ENCODE results near the gene CST7.
"Not testable (repeated sequence)": the region's sequence is repeated elsewhere in the genome, so short reads cannot be mapped to it uniquely, and the experiment has no call there.

The CST7 gene

DNA sequence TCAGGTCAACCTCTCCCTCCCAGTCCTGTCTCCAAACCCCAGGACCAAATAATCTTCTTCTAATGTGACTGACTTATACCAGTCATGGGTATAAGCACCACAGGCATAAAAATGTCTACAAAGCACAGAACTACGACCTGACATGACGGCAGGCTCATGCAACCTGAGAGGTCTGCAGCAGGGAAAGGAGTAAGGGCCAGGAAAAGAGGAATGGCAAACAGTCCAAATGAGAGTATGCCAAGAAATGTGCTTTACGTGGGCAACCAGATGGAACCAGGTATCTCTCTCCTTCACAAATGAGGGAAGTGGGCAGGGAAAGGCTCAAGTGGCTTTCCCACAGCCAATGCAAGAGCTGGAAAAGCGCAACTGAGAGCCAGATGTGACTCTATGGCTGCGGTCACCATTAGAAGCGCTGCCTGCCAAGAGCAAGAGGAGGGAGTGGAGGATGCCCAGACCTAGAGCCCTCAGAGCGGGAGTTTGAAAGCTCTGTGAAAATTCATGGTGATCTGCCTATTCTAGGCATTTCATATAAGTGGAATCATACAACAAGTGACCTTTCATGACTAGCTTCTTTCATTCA, 37.5 kb downstream of the CST7 start:
- DNase-seq (ENCODE audit: low spot score), result no peak

GRCh38 chr20:24987244-24987643, 38.2 kb downstream of the CST7 start:
- no peak for DNase-seq (ENCODE audit: low spot score)

DNA sequence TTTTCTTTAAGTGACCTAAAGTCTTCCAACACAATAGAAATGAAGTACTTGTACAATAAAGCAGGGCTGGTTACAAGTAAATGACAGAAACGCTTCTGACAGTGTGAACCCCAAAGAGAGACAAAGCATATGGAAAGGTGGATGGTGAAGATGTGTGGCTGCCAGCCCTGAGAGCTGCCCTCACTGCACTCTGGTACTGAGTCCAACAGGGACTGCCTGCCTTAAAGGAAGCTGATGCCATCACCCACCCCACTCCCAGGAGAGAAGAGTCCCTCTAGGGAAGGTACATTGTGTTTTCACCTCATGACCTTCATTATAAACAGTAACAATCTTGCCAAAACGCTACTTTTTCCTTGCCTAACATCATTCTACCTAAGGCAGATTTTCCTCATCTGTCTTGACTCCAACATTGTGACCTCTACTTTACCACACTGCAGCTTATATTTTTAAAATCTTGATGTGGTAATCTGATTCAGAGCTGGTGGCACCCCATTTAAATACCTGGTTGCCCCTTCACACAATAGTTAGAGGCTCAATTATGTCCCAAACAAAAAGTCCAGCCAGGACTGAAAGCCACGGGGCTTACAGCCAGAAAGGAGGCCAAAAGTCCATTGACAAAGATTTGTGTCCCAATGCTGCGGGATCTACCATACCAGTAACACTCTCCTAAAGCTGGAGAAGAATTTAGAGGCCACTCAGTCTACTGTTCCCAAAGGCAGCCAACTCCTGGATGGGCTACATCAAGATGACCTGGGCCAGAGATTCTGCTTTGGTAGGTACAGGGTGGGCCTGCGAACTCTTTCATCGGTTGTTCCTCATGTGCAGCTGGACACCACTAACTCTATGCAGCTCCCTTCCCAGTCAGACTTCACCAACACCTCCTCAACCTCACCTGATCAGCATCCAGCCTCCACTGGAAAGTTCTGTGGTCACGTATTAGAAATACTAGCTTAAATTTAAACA, 39.1 kb downstream of the CST7 start:
- peak; percentile 47 for DNase-seq (ENCODE audit: low spot score)

- DNase-seq (ENCODE audit: low spot score), result no peak
These were observed 40.1 kb downstream of the CST7 start for GRCh38 chr20:24989162-24989561.

DNA sequence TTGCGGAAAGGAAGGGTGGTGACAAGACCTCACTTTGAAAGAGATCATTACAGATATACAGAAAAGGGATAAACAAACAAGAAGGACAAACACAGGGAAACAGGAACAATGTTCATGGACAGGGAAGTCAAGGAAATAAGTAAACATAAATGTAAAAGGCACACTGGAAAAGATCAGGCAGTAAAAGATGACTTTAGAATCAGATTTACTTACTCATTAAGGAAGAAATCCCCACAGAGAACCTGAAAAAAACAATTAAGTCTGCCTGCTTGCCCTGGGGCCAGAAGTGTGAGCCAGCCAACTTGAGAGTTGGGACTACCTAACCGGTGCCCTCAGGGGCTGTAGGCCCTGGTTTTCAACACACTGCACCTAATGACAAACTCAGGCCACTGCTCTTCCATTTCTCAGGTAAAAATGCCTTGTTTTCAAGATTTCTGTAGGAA, 41.8 kb downstream of the CST7 start:
- no peak for DNase-seq (ENCODE audit: low spot score)

GRCh38 chr20:24991897-24992486, 42.9 kb downstream of the CST7 start:
- no peak for DNase-seq (ENCODE audit: low spot score)

DNA sequence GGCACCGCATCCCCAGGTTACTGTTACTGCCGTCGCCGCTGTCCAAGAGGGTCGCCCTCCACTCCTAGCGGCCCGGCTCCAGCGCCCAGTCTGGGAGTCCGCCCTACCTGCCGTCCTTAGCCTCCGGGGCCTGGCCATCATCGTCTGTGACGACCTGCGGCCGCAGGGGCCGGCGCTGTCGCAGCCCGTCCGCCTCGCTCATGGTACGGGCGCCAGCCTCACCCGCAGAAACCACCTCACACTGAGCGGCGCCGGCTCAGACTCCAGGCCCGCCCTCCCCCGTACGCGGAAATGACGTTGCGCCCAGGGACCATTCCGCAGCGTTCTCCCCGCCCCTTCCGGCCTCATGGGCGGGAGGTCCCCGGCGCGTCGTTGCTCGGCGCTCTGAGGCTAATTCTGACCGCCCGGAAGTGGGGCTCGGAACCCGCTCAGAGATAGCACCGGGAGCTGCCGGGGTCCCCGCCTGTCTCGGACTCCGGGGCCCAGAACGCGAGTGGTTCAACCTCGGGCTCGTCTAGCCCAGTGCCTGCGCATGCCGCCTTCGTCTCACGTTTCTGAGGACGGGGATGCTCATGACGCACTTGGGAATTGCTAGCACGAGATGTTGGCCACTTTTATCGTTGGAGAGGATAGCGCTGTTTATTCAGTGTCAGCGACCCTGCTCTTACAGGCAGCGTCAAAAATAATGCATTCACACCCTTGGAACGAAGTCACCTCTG, 43.6 kb downstream of the CST7 start, which contains the start of gene APMAP:
Gene APMAP, minus strand, starts transcription at position 265 of the 719 bp plus-strand sequence. Its CDS starts 63 bp downstream, at position 202.
- DNase-seq (ENCODE audit: low spot score), result peak; percentile 98

DNA sequence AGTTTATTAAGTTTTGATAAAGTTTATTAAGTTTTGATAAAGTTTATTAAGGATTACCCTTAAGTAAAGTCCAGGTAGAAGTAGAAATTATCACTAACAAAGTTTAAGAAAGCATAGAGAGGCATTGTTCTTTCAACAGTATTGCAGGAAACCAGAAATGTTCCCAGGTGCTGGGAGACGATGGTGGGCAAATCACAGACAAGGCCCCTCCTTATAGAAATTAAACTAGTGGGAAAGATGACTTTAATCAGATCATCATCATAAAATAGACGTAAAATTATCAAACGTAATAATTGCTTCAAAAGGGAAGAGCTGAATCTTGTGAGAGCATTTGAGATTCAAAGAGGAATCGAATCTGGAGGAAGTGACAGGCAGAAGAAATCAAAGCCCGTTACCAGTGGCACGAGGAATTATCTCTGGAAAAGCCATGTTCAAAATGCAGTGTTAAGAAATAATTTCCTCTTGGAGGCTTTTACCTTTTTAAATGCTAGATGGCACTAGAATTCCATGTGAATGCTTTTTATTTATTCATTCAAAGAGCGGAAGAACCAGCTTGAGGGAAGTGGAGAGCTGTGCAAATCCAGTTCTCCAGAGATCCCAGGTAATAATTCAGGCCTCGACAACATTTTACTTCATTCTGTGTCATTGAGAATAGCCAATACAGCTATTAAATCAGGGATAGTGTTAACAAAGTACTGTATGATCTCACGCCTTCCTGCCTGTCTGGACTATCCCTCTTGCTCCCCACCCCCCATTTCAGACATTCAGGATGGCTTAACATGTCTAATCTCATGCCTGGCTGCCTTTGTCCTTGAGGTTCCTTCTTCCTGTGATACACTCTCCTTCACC, 44.5 kb downstream of the CST7 start:
- DNase-seq (ENCODE audit: low spot score), result no peak

GRCh38 chr20:24994186-24994465, 45.1 kb downstream of the CST7 start:
- DNase-seq (ENCODE audit: low spot score), result no peak

- DNase-seq (ENCODE audit: low spot score), result peak; percentile 88
These were observed 45.6 kb downstream of the CST7 start for GRCh38 chr20:24994470-24995368.

DNA sequence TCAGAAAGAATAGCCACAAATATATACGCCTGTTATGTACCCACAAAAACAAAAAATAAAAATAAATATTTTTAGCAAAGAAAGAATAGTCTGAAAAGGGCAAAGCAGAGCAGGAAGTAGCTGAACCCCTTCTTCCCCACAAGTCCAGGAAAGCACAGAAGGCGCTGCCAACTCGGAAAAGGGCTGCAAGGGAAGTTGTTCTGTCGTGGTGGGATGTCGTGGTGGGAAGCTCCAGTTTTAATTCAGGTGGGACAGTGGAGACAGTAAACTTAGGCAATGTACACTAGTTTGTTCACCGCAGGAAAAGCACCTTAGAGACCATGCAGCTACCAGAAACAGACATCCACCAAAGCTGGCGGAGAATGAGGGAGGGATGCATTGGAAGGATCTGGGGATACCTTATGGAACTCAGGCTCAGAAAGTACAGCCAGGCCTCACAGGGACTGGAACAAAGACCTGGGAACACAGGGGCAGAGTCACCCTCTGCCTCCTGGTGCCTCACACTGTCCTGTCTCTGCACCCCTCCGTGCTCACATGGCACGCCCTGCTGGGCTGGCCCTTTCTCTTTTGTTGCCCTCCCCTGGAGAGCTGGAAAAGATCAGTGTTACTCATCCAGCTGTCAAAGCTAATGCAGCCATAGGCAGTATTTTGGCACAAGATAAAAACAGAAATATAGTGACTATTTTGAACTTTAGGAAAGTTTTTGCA, 46.8 kb downstream of the CST7 start:
- DNase-seq (ENCODE audit: low spot score), result peak; percentile 37

DNA sequence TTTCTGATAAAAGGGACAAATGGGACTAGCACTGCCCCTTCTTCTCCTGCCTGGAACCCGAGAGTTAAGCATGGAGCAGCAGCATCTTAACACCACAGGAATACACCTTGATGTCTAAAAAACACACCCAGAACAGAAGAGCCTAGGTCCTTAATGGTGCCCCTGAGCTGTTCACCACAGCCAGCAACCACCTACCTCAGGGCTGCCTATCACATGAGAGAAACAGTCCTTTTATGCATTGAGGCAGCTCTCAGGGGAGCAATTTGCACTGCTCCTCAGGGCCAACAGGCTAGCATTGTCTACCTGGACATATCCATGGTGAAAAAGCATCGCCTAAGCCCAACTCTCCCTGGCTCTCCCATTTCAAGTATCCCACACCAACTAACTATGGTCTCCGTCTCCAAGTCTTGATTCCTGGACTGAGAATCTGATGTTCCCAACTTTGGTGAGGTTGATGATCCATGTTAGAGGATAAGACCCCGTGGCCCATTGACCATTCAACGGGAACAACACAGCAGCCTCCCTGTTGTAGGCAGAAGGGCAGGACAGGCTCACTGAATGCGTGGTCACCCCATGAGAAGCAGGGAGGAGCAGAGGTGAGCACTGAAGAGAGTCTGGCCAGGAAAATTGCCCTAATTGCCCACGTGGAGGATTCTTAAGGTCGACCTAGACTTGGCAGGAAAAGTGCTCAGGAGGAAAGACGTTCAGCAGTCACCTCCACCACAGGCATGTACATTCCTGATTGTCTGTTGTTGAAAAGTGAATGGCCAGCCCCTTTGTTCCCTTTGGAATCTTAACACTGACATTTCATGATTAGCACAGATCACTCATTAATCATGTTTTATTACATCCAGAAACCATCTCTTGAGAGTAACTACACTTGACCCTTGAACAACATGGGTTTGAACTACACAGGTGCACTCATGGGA, 47.6 kb downstream of the CST7 start:
- peak; percentile 30 for DNase-seq (ENCODE audit: low spot score)

- DNase-seq (ENCODE audit: low spot score), result no peak
These were observed 49.1 kb downstream of the CST7 start for GRCh38 chr20:24998121-24998520.

GRCh38 chr20:24998631-24999445, 49.8 kb downstream of the CST7 start:
- DNase-seq (ENCODE audit: low spot score), result no peak

DNA sequence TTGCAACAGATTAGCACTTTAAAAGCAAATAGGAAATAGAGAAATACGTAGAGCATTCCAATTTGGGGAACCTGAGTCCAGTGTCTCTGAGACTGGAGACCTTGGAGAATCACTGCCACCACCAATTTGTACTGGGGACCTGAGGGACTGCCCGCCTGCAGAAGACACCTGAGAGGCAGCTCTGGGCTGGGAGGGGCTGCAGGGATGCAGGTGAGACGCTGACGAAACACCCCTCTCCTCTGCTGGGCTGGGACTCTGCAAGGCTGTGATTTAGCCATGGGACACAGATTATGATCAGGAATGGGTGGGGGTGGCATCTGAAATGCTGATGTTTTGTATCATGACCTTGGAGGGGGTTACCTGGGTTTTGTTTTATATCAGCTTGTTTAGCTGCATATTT, 50.5 kb downstream of the CST7 start:
- no peak for DNase-seq (ENCODE audit: low spot score)

DNA sequence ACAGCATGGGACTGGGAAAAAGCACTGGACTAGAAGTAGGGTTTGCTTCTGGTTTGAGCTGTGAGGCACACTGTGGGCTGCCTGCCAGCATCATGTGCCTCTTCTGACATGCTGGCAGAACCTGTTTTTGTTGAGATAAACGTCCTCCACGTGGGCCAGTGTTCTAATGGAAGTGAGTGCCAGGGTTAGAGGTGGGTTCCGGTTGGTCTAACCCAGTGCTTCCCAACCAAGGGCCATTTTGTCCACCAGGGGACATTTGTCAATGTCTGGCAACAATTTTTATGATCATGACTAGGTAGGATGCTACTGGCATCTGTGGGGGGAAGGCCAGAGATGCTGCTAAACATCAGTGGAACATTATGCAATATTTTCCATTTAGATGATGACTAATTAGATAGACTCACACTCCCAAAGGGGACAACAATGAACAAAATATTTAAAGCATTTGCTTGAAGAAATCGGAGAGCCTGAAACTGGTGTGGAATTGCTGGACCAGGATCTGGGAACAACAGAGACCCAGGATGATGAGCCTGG, 51.3 kb downstream of the CST7 start:
- DNase-seq (ENCODE audit: low spot score), result peak; percentile 44

DNA sequence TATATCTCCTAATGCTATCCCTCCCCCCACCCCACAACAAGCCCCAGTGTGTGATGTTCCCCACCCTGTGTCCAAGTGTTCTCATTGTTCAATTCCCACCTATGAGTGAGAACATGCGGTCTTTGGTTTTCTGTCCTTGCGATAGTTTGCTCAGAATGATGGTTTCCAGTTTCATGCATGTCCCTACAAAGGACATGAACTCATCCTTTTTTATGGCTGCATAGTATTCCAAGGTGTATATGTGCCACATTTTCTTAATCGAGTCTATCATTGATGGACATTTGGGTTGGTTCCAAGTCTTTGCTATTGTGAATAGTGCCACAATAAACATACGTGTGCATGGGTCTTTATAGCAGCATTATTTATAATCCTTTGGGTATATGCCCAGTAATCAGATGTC, 52.3 kb downstream of the CST7 start:
- not testable (repeated sequence) for DNase-seq (ENCODE audit: low spot score)

Measured in left forelimb (tissue), 1 donor.